Bronchial epithelial cell (primary cell): ENCODE data around the gene MYO1E. TPM values are rescaled to one million over a fixed set of nuclear protein-coding genes. Genes with fewer than 3 reads are reported as not detected.

Experiments
- DNase-seq: peaks from one replicate; pipeline ENCODE4 v3.0.0-alpha.2; 2010; ENCODE audit warnings: low read depth
- FAIRE-seq: peaks from 2 replicates; lab custom pipeline; 2011; peaks lifted over from hg19 to GRCh38; lab: Jason Lieb, UNC
- H3K27me3 ChIP-seq: 2 replicates; pipeline ENCODE4 v1.5.1; 2011; ENCODE audit warnings: low read length; ENCODE audit not compliant: control insufficient read depth, insufficient read depth
- H3K36me3 ChIP-seq: 2 replicates; pipeline ENCODE4 v1.5.1; 2011; ENCODE audit warnings: low read length; ENCODE audit not compliant: control insufficient read depth, insufficient read depth
- H3K4me3 ChIP-seq: 2 replicates; pipeline ENCODE4 v1.5.1; 2011; ENCODE audit warnings: mild to moderate bottlenecking, low read depth, low read length, control low read depth
- total RNA-seq: library from RNA; depleted of rRNA; stranded (reverse); fragments of >200 nt; gene quantifications from 2 replicates; pipeline ENCODE4 v1.2.1, GENCODE V29; 2014
- TF ChIP-seq, protein P1 (sequence below): IDR thresholded peaks from 2 replicates; pipeline ENCODE4 v1.5.1; 2011; ENCODE audit warnings: mild to moderate bottlenecking, moderate library complexity, low read length, control low read depth, inconsistent platforms; ENCODE audit not compliant: insufficient read depth, severe bottlenecking

MYO1E gene
- total RNA-seq, 1 donor from 2014 or later, result 71.9 TPM

DNA sequence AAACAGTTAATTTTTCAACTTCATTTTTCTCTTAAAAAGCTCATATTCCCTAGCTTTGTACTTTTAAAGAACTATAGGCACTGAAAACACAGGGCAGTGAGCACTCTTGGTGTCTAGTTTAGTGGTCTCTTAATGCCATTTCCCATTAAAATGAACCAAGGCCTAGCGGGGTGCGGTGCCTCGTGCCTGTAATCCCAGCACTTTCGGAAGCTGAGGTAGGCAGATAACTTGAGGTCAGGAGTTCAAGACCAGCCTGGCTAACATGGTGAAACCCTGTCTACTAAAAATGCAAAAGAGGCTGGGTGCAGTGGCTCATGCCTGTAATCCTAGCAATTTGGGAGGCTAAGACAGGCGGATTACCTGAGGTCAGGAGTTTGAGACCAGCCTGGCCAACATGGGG lies 120.5 kb downstream of the MYO1E start:
- Histone ChIP-seq H3K4me3 (no peak overlapping the region), H3K27me3 (no peaks in the 10 kb centered on the region), H3K36me3 (peaks cover 8% of the 10 kb centered on the region)
- FAIRE-seq (no peak), DNase-seq (no peak)
- TF ChIP-seq, protein P1, sequence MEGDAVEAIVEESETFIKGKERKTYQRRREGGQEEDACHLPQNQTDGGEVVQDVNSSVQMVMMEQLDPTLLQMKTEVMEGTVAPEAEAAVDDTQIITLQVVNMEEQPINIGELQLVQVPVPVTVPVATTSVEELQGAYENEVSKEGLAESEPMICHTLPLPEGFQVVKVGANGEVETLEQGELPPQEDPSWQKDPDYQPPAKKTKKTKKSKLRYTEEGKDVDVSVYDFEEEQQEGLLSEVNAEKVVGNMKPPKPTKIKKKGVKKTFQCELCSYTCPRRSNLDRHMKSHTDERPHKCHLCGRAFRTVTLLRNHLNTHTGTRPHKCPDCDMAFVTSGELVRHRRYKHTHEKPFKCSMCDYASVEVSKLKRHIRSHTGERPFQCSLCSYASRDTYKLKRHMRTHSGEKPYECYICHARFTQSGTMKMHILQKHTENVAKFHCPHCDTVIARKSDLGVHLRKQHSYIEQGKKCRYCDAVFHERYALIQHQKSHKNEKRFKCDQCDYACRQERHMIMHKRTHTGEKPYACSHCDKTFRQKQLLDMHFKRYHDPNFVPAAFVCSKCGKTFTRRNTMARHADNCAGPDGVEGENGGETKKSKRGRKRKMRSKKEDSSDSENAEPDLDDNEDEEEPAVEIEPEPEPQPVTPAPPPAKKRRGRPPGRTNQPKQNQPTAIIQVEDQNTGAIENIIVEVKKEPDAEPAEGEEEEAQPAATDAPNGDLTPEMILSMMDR, result no peak

DNA sequence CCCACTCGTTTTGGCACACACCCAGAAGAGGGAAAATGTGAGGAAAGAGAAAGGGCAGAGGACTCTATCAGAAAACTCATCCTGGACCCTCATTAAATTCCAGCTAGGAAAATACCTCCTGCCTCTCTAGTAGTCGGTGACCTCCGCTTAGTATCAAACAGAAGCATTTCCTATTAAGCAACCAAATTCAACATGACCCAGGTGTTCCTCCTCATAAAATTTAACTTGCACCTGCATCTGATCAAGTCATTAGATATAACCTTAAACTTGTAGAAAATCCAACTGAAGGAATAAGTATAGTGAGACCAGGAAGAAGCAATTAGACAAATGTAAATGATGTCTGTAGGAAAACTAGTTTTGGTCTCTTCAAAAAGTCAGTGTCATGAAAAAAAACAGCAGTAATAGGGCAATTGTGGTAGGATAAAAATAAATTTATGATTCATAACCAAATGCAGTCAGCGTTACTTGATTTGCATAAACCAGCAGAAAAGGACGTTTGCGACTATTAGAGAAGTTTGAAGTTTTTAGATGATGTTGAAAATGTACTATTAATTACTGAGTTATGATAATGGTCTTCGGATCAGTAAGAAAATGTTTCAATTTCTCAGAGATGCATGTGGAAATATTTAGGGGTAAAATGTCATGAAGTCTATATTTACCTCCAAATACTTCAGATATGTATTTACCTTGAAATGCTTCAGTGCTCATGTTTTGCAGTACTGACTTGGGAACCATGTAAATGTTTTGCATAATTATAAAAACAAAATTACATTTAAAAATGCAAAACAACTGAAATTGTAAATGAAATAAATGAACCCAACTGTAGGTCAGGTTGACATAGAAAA lies 121.4 kb downstream of the MYO1E start:
- DNase-seq (no peak), FAIRE-seq (no peak)
- H3K27me3 ChIP-seq, result no peaks in the 10 kb centered on the region
- H3K36me3 ChIP-seq, result peaks cover 8% of the 10 kb centered on the region
- H3K4me3 ChIP-seq, result no peak overlapping the region
- TF ChIP-seq, protein P1, result no peak

DNA sequence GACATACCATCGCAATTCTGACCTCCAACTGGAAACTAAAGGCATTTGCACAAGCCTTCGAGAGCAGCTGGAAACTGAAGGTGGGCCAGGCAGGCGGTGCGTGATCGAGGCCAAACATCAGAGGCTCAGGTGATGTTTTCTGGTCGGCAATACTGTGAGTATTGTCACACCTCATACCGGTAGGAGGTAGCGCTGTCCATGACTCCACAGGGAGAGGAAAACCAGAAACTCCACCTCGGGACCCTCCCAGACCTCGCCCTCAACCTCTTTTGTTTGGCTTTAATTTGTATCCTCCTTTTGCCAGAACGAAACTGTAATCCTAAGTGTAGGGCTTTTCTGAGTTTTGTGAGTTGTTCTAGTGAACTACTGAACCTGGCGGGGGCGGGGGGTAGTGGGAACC lies 122.4 kb downstream of the MYO1E start:
- Histone ChIP-seq H3K36me3 (peaks cover 7% of the 10 kb centered on the region), H3K27me3 (no peaks in the 10 kb centered on the region), H3K4me3 (no peak overlapping the region)
- TF ChIP-seq, protein P1, result no peak
- FAIRE-seq (no peak), DNase-seq (no peak)

DNA sequence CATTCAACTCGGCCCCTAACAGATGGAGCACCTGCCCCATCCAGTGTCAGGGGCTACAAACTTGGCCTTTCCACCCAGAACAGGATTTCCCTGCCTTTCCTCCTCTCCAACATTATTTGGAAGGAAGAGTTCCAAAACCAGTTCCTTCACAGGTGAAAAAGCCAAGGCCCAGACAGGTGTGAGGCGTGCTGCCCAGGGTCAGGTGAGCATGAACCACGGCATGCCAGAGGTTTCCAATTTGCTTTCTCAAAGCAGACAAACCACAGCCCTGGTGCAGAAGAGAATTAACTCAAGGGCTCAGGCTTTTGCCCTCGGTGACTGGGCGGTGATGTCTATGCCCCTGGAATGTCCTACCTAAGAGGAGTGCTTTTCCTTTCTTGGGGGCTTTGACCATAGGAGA lies 122.9 kb downstream of the MYO1E start:
- Histone ChIP-seq H3K27me3 (no peaks in the 10 kb centered on the region), H3K4me3 (no peak overlapping the region), H3K36me3 (peaks cover 5% of the 10 kb centered on the region)
- peak; percentile 55 for FAIRE-seq
- TF ChIP-seq, protein P1, result no peak
- no peak for DNase-seq

DNA sequence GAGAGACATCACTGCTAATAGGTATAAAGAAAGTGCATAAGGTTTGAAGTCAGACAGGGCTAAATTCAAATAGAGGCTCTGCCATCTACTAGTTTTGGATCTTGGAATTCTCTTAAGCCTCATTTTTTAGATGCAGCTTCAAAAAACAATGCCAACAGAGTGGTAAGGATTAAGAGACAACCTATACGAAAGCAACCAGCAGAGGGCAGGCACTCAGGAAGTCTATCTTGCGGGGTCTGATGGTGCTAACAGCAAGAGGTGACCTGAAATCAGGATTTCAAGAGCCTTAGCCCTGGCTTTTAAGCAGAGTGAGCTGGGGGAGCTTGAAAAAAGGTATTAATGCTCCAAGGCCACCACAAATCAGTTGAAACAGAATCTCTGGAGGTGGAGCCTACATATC lies 125.3 kb downstream of the MYO1E start:
- H3K27me3 ChIP-seq, result no peaks in the 10 kb centered on the region
- no peak overlapping the region for H3K4me3 ChIP-seq
- DNase-seq, result peak; percentile 57
- TF ChIP-seq, protein P1, result peak; percentile 65
- FAIRE-seq, result no peak
- peaks cover 4% of the 10 kb centered on the region for H3K36me3 ChIP-seq
